HEK293T (cell line): Measurements from ENCODE around the gene R3HDML.

ENCODE experiments used
- ARNT ChIP-seq: fragments of 450-650 bp; IDR thresholded peaks from 2 replicates; pipeline ENCODE4 v1.6.1; 2017; ENCODE audit warnings: mild to moderate bottlenecking
- BHLHE40 ChIP-seq: fragments of 450-650 bp; IDR thresholded peaks from 2 replicates; pipeline ENCODE4 v1.6.1; 2016; ENCODE audit warnings: mild to moderate bottlenecking, moderate library complexity, borderline replicate concordance
- FOXM1 ChIP-seq: fragments of 450-650 bp; IDR thresholded peaks from 2 replicates; pipeline ENCODE4 v1.6.1; 2017; ENCODE audit warnings: mild to moderate bottlenecking, borderline replicate concordance
- HDGF ChIP-seq: fragments of 450-650 bp; IDR thresholded peaks from 2 replicates; pipeline ENCODE4 v1.6.1; 2017; ENCODE audit warnings: antibody characterized with exemption, borderline replicate concordance
- SP1 ChIP-seq: fragments of 450-650 bp; IDR thresholded peaks from 2 replicates; pipeline ENCODE4 v1.6.1; 2017
- SUZ12 ChIP-seq: fragments of 450-650 bp; IDR thresholded peaks from 2 replicates; pipeline ENCODE4 v1.6.1; 2016; ENCODE audit warnings: mild to moderate bottlenecking

- TF ChIP-seq BHLHE40: no peak
- no peak for TF ChIP-seq FOXM1
- no peak for TF ChIP-seq SP1
- no peak for TF ChIP-seq SUZ12
- no peak for TF ChIP-seq ARNT
- TF ChIP-seq HDGF: no peak
These were observed 48.6 kb upstream of the R3HDML start for GRCh38 chr20:44288252-44288651.
